B cell (primary cell): Measurements from ENCODE around the gene COL5A1. TPM values are rescaled to one million over a fixed set of nuclear protein-coding genes. Genes with fewer than 3 reads are reported as not detected.

ENCODE experiments used
- ATAC-seq: fragments of 200-7000 bp; cut with Tn5 transposase; one replicate; pipeline ENCODE4 v1.10.0; 2021; ENCODE audit warnings: low read depth, mild to moderate bottlenecking, moderate number of reproducible peaks, moderate library complexity
- CTCF ChIA-PET: fragments of 350-600 bp; sonication (Branson Sonifier 250); formaldehyde crosslinking; loops from one replicate; lab custom pipeline; 2021; ENCODE audit warnings: antibody characterized with exemption, inconsistent platforms; lab: Charles Lee
- POLR2A ChIA-PET: fragments of 350-600 bp; sonication (Branson Sonifier 250); formaldehyde crosslinking; loops from one replicate; lab custom pipeline; 2021; ENCODE audit warnings: antibody characterized with exemption; lab: Charles Lee
- DNase-seq: peaks from one replicate; pipeline ENCODE4 v3.0.0; 2013
- H2AFZ ChIP-seq: 2 replicates; pipeline ENCODE4 v1.6.1; 2012; ENCODE audit warnings: mild to moderate bottlenecking, low read depth, low read length; ENCODE audit not compliant: insufficient read depth, poor library complexity, severe bottlenecking
- H3K27ac ChIP-seq, 2 donors: 1 replicate in 1 of 2; 2 replicates in 1 of 2; pipeline ENCODE4 v1.5.1; 2012 to 2013; ENCODE audit warnings: low read length in 2 of 2, mild to moderate bottlenecking in 2 of 2, moderate library complexity in 1 of 2
- H3K27me3 ChIP-seq, 4 experiments: fragments of 200-600 bp in 1 of 4; sonication (generic) in 1 of 4; replicated peaks in 1 of 4; 1 replicate in 2 of 4; 2 replicates in 2 of 4; pipeline versions ENCODE4 v1.6.1 to v1.7.0; 2013 to 2016; ENCODE audit warnings: low read length in 3 of 4, mild to moderate bottlenecking in 2 of 4, mixed read lengths in 1 of 4, moderate library complexity in 1 of 4; ENCODE audit not compliant: insufficient read depth in 4 of 4, control insufficient read depth in 3 of 4; ENCODE audit errors: control extremely low read depth in 1 of 4
- H3K36me3 ChIP-seq, 2 experiments: replicated peaks in 1 of 2; 1 replicate in 1 of 2; 2 replicates in 1 of 2; pipeline versions ENCODE4 v1.6.1 to v1.7.1; 2013; ENCODE audit warnings: low read length in 1 of 2; ENCODE audit not compliant: insufficient read depth in 2 of 2, control insufficient read depth in 1 of 2; ENCODE audit errors: control extremely low read depth in 1 of 2, extremely low read depth in 1 of 2
- H3K4me1 ChIP-seq, 2 donors: fragments of 200-600 bp in 1 of 2; sonication (generic) in 1 of 2; 1 replicate in 1 of 2; 2 replicates in 1 of 2; pipeline versions ENCODE4 v1.5.1 to v1.6.1; 2013 to 2017; ENCODE audit warnings: low read length in 2 of 2; ENCODE audit not compliant: control insufficient read depth in 2 of 2, insufficient read depth in 2 of 2
- H3K4me2 ChIP-seq: replicated peaks from 2 replicates; pipeline ENCODE3; 2012; ENCODE audit warnings: mild to moderate bottlenecking, low read depth, low read length; ENCODE audit not compliant: poor library complexity, severe bottlenecking
- H3K4me3 ChIP-seq, 5 experiments: fragments of 200-600 bp in 1 of 5; sonication (generic) in 1 of 5; 1 replicate in 3 of 5; 2 replicates in 2 of 5; pipeline versions ENCODE4 v1.5.1 to v1.7.0; 2011 to 2016; ENCODE audit warnings: low read length in 4 of 5, mild to moderate bottlenecking in 4 of 5, low read depth in 2 of 5, control low read depth in 1 of 5, moderate library complexity in 1 of 5; ENCODE audit not compliant: insufficient read depth in 1 of 5; ENCODE audit errors: control extremely low read depth in 1 of 5, extremely low read depth in 1 of 5
- H3K79me2 ChIP-seq: fragments of 200-600 bp; sonication (generic); one replicate; pipeline ENCODE4 v1.6.0; 2016; ENCODE audit warnings: low read length; ENCODE audit not compliant: control insufficient read depth, insufficient read depth
- H3K9ac ChIP-seq: fragments of 200-600 bp; sonication (generic); 2 replicates; pipeline ENCODE4 v1.6.1; 2017; ENCODE audit warnings: mild to moderate bottlenecking, low read length, moderate library complexity
- H3K9me3 ChIP-seq, 3 donors: one replicate each; pipeline versions ENCODE4 v1.6.1 to v1.7.1; 2013; ENCODE audit warnings: low read length in 2 of 3; ENCODE audit not compliant: control insufficient read depth in 2 of 3, insufficient read depth in 1 of 3; ENCODE audit errors: control extremely low read depth in 1 of 3
- H4K20me1 ChIP-seq: 2 replicates; pipeline ENCODE4 v1.6.0; 2012; ENCODE audit warnings: mild to moderate bottlenecking, low read length; ENCODE audit not compliant: insufficient read depth, control insufficient read depth, poor library complexity, severe bottlenecking
- H3K27ac Mint-ChIP-seq: one replicate; pipeline ENCODE4 v1.8.0; 2021; ENCODE audit warnings: mixed read lengths
- H3K27me3 Mint-ChIP-seq: one replicate; pipeline ENCODE4 v1.8.0; 2021; ENCODE audit warnings: mixed read lengths
- H3K4me1 Mint-ChIP-seq: one replicate; pipeline ENCODE4 v1.8.0; 2021; ENCODE audit warnings: mixed read lengths
- H3K4me3 Mint-ChIP-seq: one replicate; pipeline ENCODE4 v1.8.0; 2021; ENCODE audit warnings: mixed read lengths
- H3K9me3 Mint-ChIP-seq: one replicate; pipeline ENCODE4 v1.8.0; 2022; ENCODE audit warnings: mixed read lengths; ENCODE audit not compliant: insufficient read depth
- CTCF ChIP-seq: fragments of 200-600 bp; IDR thresholded peaks from one replicate; pipeline ENCODE4 v1.8.0; 2022; ENCODE audit warnings: antibody characterized with exemption, mild to moderate bottlenecking
- EZH2 ChIP-seq: IDR thresholded peaks from 2 replicates; pipeline ENCODE4 v1.6.1; 2012; ENCODE audit warnings: borderline replicate concordance, low read depth, mild to moderate bottlenecking, moderate library complexity, low read length; ENCODE audit not compliant: insufficient read depth, poor library complexity, severe bottlenecking
- WGBS: methylation state at CpG from one replicate; pipeline ENCODE4 v1.1.5; 2013; ENCODE audit warnings: missing lambda C conversion rate; ENCODE audit not compliant: insufficient coverage; 5-methylcytosine and 5-hydroxymethylcytosine counted together
- intact Hi-C: fragments of 100-400 bp; cut with micrococcal nuclease; formaldehyde crosslinking; loops from one replicate; pipeline ENCODE4 v1.10.0; 2022
- polyA plus RNA-seq: library from polyadenylated mRNA; depleted of rRNA; stranded (reverse); fragments of >200 nt; gene quantifications from 2 replicates; pipeline ENCODE4 v1.2.3, GENCODE V29; 2012
- total RNA-seq, 2 donors: library from RNA; stranded (reverse); fragments of 120-200 nt in 1 of 2; gene quantifications; 1 replicate in 1 of 2; 2 replicates in 1 of 2; pipeline versions ENCODE4 v1.2.3 to v1.2.4, GENCODE V29; 2013 to 2022

Gene COL5A1
- total and polyA plus RNA-seq, 2 donors (not counting 1 experiment from before 2014, with no cell fraction given), result 0.06 TPM; not detected in 1

- peaks cover 2% of the 10 kb centered on the region for H3K9me3 Mint-ChIP-seq
- Histone ChIP-seq H3K4me1 (no peaks in the 10 kb centered on the region), H3K9me3 (no peaks in the 10 kb centered on the region), H3K79me2 (no peaks in the 10 kb centered on the region), H2AFZ (no peak overlapping the region), H3K4me2 (no peak overlapping the region), H3K4me3 (no peak overlapping the region), H4K20me1 (no peaks in the 10 kb centered on the region), H3K36me3 (no peaks in the 10 kb centered on the region), H3K27me3 (peaks cover 0 to 2% (median 0%) of the 10 kb centered on the region in 4 experiments), H3K27ac (no peak overlapping the region), H3K9ac (no peak overlapping the region)
- WGBS, result 92% methylated on average over 12 of the region's 17 CpGs
- no peaks in the 10 kb centered on the region for H3K27me3 Mint-ChIP-seq
- no peaks in the 10 kb centered on the region for H3K4me1 Mint-ChIP-seq
- ChIA-PET CTCF (no interaction called here), POLR2A (no interaction called here)
- no peak overlapping the region for H3K27ac Mint-ChIP-seq
- intact Hi-C loops, result no loop called here
- TF ChIP-seq CTCF (no peak), EZH2 (no peak)
- ATAC-seq (no peak), DNase-seq (no peak)
- H3K4me3 Mint-ChIP-seq, result no peak overlapping the region
These were observed 11.8 kb downstream of the COL5A1 start for GRCh38 chr9:134653259-134654009.

- Histone ChIP-seq H3K4me2 (no peak overlapping the region), H3K9ac (no peak overlapping the region), H2AFZ (no peak overlapping the region), H3K36me3 (no peaks in the 10 kb centered on the region), H3K9me3 (peaks cover 0 to 5% (median 2%) of the 10 kb centered on the region in 3 donors), H3K27me3 (peaks cover 0 to 2% (median 0%) of the 10 kb centered on the region in 4 experiments), H3K4me1 (no peaks in the 10 kb centered on the region), H4K20me1 (no peaks in the 10 kb centered on the region), H3K4me3 (no peak overlapping the region), H3K79me2 (no peaks in the 10 kb centered on the region), H3K27ac (no peak overlapping the region)
- H3K9me3 Mint-ChIP-seq, result no peaks in the 10 kb centered on the region
- POLR2A ChIA-PET, result no interaction called here
- intact Hi-C loops, result no loop called here
- no peak overlapping the region for H3K4me3 Mint-ChIP-seq
- H3K27ac Mint-ChIP-seq, result no peak overlapping the region
- no peak for TF ChIP-seq EZH2
- TF ChIP-seq CTCF, result no peak
- H3K27me3 Mint-ChIP-seq, result no peaks in the 10 kb centered on the region
- CTCF ChIA-PET, result no interaction called here
- no peaks in the 10 kb centered on the region for H3K4me1 Mint-ChIP-seq
- ATAC-seq, result no peak
- no peak for DNase-seq
- 89% methylated on average over 11 of the region's 11 CpGs for WGBS
These were observed 13.5 kb downstream of the COL5A1 start for GRCh38 chr9:134655101-134655500.
